GM12864 (cell line): ENCODE measurements around the gene TRAK1.

Source experiments
- DNase-seq: peaks from one replicate; pipeline ENCODE4 v3.0.0-alpha.2; 2011; ENCODE audit warnings: low read depth
- H3K4me3 ChIP-seq: 2 replicates; pipeline ENCODE4 v1.5.1; 2011; ENCODE audit warnings: mild to moderate bottlenecking, low read depth, low read length, control low read depth
- CTCF ChIP-seq: IDR thresholded peaks from 2 replicates; pipeline ENCODE4 v1.5.1; 2011; ENCODE audit warnings: low read depth, mild to moderate bottlenecking, moderate library complexity, low read length, control low read depth, inconsistent platforms; ENCODE audit errors: missing control alignments

TRAK1 gene

GRCh38 chr3:42188376-42188775 is 97.2 kb downstream of the TRAK1 start:
- H3K4me3 ChIP-seq: no peak overlapping the region
- TF ChIP-seq CTCF: no peak
- no peak for DNase-seq

GRCh38 chr3:42189001-42189460 is 97.9 kb downstream of the TRAK1 start:
- H3K4me3 ChIP-seq: no peak overlapping the region
- no peak for TF ChIP-seq CTCF
- DNase-seq: no peak

- DNase-seq: no peak
- H3K4me3 ChIP-seq: no peak overlapping the region
- TF ChIP-seq CTCF: no peak
Measured at GRCh38 chr3:42189736-42190135, 98.6 kb downstream of the TRAK1 start.

GRCh38 chr3:42190701-42191442 is 99.7 kb downstream of the TRAK1 start:
- DNase-seq: no peak
- H3K4me3 ChIP-seq: no peak overlapping the region
- TF ChIP-seq CTCF: peak; percentile 89

GRCh38 chr3:42191443-42191747 is 100.2 kb downstream of the TRAK1 start:
- H3K4me3 ChIP-seq: no peak overlapping the region
- no peak for DNase-seq
- TF ChIP-seq CTCF: no peak

GRCh38 chr3:42192334-42193200 is 101.4 kb downstream of the TRAK1 start:
- no peak overlapping the region for H3K4me3 ChIP-seq
- no peak for TF ChIP-seq CTCF
- peak; percentile 62 for DNase-seq
